Left lobe of liver (tissue), 2 donors: ENCODE results near the gene KCNN1. TPM values are rescaled to one million over a fixed set of nuclear protein-coding genes. Genes with fewer than 3 reads are reported as not detected.
"Not testable (repeated sequence)": the region's sequence is repeated elsewhere in the genome, so short reads cannot be mapped to it uniquely, and the experiment has no call there.

Source experiments
- ATAC-seq: fragments of 200-7000 bp; cut with Tn5 transposase; one replicate; pipeline ENCODE4 v1.9.1; 2020; ENCODE audit warnings: mild to moderate bottlenecking, moderate library complexity
- DNase-seq: peaks from one replicate; pipeline ENCODE4 v3.0.0-alpha.2; 2020; ENCODE audit warnings: low spot score
- total RNA-seq: library from RNA; stranded (reverse); gene quantifications from one replicate; pipeline ENCODE4 v1.2.1, GENCODE V29; 2021
- donor health status: DM: no; HTN: no; CAD: no; lungs with moderate emphysema.
- donor health status: DM: no; HTN: yes; CAD: no.

Gene KCNN1
- total RNA-seq = not detected

DNA sequence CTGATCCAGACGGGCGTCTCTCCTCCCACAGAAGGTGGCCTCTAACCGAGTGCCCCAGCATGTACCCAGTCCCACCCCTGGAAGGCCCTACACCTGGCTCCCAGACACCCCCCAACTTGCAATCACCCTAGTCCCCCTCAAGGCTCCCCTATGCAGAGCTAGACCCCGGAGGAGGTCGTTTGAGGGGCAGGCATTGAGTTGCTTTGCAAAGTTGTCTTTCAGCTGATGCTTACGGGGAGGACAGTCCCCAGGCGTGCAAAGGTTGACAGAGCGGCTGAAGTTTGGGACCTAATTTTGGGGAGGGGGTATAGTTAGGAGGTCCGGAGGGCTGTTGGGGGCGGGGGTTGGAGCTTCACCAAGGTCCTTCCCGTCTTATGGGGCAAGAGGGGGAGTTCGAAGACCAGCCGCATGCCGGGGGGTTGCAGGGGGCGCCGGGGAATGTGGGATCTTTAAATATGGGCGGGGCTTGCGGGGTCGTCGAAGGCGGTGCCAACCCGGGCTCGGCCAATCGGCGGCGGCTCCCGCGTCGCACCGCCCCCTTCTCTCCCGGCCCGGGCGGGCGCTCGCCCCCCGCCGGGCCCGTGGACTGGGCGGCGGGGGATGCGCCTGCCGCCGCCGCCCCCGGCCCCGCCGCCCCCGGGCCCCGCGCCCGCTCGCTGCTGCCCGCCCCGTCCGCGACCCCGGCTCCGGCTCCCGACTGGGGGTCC, at the start of gene KCNN1:
KCNN1 (plus strand) TSS at position 558 of the 707 bp plus-strand sequence. CDS start 6,782 bp downstream, outside the sequence.
- no peak for ATAC-seq
- DNase-seq = no peak

DNA sequence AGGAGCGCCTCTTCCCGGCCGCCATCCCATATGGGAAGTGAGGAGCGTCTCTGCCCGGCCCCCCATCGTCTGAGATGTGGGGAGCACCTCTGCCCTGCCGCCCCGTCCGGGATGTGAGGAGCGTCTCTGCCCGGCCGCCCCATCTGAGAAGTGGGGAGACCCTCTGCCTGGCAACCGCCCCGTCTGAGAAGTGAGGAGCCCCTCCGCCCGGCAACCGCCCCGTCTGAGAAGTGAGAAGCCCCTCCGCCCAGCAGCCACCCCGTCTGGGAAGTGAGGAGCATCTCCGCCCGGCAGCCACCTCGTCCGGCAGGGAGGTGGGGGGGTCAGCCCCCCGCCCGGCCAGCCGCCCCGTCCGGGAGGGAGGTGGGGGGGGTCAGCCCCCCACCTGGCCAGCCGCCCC, 48.8 kb upstream of the KCNN1 start:
- not testable (repeated sequence) for ATAC-seq, DNase-seq

DNA sequence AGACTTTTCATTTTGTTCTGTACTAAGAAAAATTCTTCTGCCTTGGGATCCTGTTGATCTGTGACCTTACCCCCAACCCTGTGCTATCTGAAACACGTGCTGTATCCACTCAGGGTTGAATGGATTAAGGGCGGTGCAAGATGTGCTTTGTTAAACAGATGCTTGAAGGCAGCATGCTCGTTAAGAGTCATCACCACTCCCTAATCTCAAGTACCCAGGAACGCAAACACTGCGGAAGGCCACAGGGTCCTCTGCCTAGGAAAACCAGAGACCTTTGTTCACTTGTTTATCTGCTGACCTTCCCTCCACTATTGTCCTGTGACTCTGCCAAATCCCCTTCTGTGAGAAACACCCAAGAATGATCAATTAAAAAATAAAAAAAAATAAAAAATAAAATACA, 47.8 kb upstream of the KCNN1 start:
- not testable (repeated sequence) for DNase-seq, ATAC-seq

DNA sequence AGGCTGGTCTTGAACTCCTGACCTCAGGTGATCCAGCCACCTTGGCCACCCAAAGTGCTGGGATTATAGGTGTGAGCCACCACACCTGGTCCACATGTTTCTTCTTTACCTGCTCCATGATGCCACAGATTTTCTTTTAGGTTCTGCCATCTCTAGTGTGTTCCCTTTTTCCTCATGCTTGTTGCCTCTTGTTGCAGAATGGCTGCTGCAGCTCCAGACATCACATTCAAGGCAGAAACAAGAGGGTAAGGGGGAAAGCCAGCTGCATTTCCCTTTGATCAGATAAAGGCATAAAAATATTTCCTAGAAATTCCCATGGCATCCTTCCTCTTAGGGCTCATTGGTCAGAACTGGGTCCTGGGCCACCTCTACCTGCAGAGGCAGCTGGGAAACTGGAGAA, 46.4 kb upstream of the KCNN1 start:
- DNase-seq (no peak), ATAC-seq (no peak)

DNA sequence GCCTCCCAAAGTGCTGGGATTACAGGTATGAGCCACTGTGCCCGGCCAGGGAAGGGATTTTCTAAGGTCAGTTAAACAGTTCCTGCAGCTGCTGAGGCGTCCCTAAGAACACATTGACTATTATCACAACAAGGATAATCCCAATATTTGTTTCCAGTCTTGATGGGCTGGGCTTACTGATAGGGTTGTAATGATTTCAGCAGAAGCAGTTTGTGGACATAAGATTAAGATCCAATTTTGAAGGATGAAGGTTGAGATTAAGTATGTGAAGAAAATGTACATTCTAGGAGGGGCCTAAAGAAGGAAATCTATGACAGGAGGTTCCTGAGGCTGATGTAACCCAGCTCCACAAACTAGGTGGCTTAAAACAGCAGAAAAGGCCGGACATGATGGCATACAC, 44.8 kb upstream of the KCNN1 start:
- DNase-seq = no peak
- ATAC-seq = no peak

DNA sequence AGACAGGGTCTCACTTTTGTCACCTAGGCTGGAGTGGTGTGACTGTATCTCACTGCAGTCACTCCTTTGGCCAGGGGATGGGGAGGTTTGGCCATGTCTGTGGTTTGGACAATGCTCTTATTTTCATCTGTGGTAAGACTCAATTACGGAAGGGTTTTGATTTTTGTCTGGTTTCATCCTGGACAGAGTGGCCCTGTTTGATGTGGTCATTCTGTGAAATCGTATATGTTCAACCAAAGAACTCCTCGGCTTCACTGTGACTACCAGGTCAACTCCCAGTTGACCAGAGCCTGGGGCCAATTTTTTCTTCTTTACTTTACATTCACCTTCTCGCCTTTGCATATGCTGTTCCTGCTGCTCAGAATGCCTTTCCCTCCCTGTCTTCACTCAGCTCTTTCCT, 40.9 kb upstream of the KCNN1 start:
- ATAC-seq = no peak
- DNase-seq = no peak

DNA sequence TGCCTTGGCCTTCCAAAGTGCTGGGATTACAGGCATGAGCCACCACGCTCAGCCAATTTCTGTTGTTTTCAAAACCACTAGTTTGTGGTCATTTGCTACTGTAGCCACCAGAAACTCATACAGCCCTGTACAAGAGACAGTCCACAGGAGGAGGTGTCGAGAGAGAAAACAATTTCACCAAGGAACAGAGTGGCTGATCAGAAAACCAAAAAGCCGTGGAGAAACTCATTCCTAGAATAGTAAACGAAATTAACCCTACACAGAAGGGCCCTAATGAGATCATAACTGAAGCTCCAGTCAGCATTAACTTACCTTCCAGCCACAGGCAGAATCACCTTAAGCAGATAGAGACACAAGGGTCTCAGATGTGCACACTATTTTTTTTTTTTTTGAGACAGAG, 37.9 kb upstream of the KCNN1 start:
- no peak for ATAC-seq

DNA sequence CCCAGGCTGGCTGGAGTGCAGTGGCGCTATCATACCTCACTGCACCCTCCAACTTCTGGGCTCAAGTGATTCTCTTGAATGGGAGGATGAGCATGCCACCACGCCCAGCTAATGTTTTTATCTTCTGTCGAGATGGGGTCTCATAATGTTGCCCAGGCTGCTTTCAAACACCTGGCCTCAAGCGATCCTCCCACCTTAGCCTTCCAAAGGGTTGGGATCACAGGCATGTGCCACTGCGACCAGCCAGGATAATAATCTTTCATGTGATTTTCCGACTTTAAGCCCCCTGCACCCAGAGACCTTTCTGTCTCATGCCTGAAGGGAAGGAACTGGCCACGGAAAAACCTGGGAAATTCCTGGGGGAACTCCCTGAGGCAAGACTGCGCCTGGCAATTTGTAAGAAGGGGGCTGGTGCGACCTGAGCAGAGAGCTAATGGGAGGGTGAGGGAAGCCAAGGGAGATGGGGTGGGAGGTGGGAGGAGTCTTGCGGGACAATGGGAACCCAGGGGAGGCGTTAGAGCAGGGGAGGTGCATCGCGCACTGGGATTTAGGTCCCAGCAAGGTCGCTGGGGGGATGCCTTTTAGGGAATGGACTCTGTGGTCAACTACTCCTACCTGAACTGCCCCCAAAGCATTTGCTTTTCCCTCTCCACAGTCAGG, 35.2 kb upstream of the KCNN1 start:
- ATAC-seq = no peak
- no peak for DNase-seq

More for the DNA sequence above, 37.9 kb upstream of the KCNN1 start:
- no peak for DNase-seq

DNA sequence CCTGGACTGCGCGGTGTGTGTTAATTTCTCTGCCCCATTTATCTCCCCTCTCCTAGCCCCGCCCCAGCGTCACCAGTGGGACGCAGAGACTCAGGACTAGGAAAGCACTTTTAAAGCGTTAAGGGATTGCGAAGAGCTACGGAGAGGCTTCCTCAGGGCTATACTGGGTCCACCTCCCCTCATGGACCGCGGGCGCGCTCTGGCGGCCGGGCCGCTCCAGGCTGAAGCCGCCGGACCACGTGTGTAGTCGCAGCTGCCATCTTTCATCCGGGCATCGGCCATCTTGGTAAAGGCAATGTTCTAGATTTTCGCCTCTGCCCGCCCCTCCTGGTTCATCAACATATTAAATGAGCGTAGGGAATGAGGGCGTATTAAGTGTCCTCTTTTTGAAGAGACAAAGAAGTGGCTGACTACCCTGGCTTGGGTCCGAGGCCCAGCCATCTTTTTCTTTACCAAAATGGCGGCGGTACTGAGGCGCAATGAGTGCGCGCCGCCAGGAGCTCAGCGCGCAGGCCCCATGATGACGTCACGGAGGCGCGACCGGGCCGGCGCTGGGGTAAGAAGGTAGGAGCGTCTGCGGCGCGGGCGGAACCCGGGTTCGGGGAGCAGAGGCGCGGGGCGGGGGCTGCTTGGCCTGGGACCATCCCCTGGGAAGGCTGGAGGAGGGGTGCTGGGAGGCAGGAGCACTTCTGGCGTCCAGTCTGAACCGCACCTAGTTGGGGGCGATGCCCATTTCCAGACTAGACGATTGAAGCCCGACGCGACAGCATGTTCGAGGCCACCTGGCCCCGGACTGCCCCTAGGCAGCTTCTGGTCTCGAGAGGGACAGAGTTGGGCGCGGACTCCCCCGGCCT, 34.2 kb upstream of the KCNN1 start, which contains the start of gene CCDC124:
CCDC124 (plus strand) TSS at position 531 of the 854 bp plus-strand sequence. CDS start 3,406 bp downstream, outside the sequence.
- ATAC-seq (peak; percentile 97), DNase-seq (peak; percentile 92)

DNA sequence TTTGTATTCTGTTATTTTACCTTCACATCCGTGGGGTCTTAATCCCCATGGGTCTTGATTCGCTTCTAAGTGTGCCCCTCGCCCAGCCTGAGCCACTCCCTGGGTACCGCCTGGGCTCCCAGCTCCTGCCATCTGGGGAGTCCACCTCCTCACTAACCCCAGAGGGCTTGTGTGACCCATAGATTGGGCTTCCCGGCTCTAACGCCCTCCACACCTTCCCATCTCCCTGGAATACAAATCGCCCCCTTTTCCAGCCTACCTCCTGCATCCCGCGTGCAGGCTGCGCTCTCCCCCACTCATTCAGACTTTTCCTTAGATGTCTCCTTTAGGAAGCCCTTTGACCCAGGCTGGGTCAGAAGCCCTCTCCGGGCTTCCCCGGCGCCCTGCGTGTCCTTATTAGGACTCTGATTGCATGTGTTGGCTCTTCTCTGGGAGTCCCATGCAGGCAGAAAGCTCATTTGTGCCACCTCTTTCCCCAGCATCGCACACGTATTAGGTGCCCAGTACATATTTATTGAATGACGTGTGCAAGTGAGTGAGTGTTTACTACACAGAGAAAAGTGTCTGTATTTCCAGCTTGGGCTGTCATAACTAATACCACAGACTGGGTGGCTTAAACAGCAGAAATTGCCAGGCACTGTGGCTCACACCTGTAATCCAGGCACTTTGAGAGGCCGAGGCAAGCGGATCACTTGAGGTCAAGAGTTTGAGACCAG, 33.3 kb upstream of the KCNN1 start:
- DNase-seq (no peak), ATAC-seq (no peak)

DNA sequence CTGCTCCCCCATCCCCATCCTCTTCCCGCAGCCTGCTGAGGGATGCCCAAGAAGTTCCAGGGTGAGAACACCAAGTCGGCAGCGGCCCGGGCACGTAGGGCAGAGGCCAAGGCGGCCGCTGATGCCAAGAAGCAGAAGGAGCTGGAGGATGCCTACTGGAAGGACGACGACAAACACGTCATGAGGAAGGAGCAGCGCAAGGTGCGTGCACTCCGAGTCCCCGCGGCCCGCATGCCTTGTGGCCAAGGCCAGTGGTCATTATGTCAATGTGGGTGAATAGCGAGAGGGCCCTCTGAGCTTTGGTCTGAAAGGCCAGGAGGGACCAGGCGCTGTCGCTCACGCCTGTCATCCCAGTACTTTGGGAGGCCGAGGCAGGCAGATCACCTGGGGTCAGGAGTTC, 30.5 kb upstream of the KCNN1 start:
- no peak for DNase-seq
- ATAC-seq = no peak

DNA sequence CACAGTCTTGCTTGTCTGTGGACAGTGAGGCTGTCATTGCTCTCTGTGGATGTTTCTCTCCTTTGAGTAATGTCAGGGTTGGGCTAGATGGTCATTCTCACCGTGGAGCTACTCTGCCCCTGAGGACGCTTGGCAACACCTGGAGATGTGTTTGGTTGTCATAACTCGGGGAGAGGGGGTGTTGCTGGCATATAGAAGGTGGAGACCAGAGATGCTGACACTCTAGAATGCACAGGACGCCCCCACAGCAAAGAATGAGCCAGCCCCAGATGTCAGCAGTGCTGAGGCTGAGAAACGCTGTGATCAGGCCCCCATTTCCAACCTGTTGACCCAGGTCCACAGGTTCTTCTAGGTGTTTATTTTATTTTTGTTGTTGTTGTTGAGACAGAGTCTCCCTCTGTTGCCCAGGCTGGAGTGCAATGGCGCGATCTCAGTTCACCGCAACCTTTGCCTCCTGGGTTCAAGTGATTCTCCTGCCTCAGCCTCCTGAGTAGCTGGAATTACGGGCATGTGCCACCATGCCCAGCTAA, 29.5 kb upstream of the KCNN1 start:
- DNase-seq (no peak), ATAC-seq (no peak)

DNA sequence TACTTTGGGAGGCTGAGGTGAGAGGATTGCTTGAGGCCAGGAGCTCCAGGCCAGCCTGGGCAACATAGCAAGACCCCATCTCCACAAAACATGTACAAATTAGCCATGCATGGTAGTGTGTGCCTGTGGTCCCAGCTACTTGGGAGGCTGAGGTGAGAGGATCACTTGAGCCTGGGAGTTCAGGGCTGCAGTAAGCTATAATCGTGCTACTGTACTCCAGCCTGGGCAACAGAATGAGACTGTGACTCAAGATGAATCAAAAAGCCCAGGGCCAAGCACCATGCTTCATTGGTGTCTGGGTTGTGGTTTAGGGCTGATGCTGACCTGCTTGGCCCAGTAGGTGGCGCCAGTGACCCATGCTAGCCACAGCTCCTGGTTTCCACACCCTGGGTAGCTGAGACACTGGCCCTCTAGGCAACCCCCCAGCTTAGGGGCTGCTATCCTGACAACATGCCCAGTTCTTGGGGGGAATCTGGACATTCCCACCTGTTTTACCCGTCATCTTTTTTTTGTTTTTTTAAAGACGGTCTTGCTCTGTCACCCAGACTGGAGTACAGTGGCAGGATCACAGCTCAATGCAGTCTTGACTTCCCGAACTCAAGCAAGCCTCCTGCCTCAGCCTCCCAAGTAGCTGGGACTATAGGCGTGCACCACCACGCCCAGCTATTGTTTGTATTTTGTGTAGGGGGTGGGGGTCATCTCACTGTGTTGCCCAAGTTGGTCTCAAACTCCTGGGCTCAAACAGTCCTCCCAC, 28.6 kb upstream of the KCNN1 start:
- DNase-seq = peak; percentile 68
- peak; percentile 94 for ATAC-seq

DNA sequence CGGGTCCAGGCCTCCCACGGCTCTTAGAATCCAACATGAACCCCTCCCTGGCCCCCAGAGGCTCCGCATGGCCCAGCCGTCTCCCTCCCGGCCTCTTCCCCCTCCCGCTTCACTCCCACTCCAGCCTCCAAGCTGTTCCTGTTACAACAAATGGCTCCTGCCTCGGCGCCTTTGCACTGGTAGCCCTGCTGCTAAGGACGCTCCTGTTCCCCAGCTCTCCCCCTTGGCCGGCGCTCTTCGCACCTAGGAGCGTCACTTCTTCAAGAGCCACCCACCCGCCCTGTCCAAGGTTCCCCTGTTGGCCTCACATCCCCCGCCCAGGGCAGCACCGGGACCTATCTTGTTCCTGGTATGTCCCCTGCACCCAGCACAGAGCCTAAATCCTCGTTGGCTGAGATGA, 24.7 kb upstream of the KCNN1 start:
- no peak for ATAC-seq
- no peak for DNase-seq

DNA sequence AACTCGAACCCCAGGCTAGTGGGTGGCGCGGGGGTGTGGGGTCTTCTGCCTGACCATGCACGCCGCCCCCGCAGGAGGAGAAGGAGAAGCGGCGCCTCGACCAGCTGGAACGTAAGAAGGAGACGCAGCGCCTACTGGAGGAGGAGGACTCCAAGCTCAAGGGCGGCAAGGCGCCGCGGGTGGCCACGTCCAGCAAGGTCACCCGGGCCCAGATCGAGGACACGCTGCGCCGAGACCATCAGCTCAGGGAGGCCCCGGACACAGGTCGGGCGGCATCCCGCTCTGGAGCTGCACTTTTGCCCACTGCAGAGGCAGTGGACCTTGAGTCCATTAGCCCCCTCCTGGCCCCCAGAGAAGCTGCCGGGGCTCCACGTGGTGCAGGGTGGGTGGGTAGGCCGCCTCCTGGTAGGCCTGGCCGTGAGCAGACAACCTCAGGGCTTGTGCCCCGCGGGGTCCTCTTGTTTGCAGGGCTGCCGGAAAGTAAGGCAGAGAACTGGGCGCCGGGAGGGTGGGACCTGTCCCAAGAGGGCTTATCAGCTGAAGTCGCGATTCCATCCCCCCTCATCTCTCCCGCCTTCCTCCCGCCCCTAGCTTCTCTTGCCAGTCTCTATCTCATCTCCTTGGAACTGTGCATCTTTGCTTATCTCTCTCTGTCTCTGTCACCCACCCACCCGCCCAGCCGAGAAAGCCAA, 24.2 kb upstream of the KCNN1 start:
- ATAC-seq (no peak), DNase-seq (no peak)

DNA sequence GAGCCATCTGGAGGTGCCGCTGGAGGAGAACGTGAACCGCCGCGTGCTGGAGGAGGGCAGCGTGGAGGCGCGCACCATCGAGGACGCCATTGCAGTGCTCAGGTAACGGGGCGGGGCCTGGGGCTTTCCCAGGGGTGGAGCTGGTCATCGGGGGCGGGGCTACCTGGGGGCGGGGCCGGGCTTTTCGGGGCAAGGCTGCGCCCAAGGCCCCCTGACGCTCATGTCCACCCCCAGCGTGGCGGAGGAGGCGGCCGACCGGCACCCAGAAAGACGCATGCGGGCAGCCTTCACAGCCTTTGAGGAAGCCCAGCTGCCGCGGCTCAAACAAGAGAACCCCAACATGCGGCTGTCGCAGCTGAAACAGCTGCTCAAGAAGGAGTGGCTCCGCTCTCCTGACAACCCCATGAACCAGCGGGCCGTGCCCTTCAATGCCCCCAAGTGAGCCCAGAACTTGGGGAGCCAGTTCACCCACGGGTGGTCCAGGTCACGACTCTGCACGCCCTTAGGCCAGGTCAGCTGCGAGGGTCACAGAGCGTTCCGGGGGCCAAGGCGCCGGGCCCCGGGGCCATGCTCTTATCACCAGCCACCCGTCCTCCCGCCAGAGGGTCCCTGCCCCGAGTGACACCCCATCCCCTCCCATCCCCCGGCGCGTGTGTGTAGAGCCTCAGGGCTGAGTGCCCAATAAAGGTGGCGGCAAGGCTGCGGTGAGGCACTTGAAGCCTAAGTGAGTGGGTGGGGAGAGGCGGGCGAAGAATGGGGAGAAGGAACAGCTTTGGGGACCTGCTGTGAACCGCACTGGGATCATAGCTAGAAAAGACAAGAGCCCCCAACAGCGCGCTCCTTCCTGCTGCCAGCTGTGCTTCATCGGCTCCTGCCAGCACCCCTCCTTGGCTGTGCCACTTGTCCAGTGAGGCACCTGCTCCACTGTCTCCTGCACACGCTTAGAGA, 23.4 kb upstream of the KCNN1 start:
- DNase-seq = no peak
- no peak for ATAC-seq

DNA sequence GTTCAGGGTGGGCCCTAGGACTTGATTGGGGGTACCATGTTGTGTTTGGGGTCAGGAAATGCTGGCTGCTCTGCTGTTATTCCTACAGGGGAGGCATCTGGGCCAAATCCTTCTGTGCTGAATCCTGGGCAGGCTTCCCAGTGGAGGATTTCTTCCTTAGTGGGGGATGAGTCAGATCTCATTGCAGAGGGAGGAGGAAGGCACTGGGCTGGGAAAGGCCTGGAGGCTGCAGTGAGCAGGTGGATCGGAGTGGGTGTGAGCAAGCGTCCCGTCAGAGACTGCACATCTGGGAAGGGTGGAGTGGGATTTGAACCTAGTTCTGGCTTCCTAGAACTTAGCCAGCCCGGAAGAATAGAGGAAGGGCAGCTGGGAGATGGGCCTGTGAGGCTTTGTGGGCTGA, 22.6 kb upstream of the KCNN1 start:
- ATAC-seq = no peak
- DNase-seq = no peak
